Measurements from ENCODE around the gene ETFBKMT.
"Not testable (repeated sequence)": the region's sequence is repeated elsewhere in the genome, so short reads cannot be mapped to it uniquely, and the experiment has no call there.

The ETFBKMT gene

DNA sequence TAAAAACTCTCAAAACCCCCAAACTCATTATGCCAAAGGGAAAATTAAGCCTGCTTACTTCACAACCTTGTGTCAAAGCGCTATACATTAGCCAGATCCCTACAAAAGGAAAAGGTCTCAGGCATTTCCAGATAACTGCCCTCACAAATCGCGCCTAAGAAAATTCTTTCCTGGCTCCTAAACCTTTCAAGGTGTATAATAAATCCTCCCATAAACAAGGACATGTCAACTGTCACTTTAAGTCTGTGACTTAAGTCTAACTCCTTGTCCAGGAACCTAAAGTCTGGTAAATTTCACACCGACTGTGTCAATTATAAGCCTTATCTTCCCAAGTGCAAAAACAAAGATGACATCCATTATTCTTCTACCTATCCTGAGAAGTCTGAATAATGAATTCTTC, 4.3 kb upstream of the ETFBKMT start:
- FAIRE-seq, result no peak

GRCh38 chr12:31655792-31656191, 3.7 kb upstream of the ETFBKMT start:
- no peak for DNase-seq (ENCODE audit: low spot score)
- FAIRE-seq, result no peak

More for the DNA sequence above, 4.3 kb upstream of the ETFBKMT start:
- DNase-seq (ENCODE audit: low spot score), result no peak

GRCh38 chr12:31658471-31659086, 909 bp upstream of the ETFBKMT start:
- DNase-seq (ENCODE audit: low spot score) (no peak), FAIRE-seq (no peak)

DNA sequence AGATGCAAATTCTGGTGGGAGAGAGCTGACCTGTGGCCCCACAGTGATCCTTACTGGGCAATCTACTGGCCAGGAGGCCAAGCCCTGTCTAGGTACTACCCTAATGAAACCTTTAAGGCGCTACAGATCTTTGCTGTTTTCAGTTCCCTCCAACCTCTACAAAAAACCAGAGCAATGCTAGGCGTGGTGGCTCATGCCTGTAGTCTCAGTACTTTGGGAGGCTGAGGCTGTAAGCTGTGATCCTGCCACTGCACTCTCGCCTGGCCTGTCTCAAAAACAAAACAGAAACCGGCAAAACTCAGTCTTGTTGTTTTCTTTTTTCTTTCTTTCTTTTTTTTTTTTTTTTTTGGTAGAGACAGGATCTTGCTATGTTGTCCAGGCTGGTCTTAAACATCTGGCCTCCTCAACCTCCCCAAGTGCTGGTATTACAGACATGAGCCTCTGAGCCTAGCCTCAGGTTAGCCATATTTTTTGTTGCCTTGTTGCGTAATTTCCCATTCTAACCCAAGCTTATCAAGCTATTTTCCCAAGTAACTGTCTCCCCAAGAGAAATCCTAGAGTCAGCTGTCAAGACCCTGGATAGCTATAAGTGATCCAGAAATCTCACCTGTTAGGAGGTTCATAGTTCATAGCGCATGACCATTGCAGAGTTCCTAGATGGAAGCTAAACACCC, 2.8 kb downstream of the ETFBKMT start:
- FAIRE-seq, result no peak

DNA sequence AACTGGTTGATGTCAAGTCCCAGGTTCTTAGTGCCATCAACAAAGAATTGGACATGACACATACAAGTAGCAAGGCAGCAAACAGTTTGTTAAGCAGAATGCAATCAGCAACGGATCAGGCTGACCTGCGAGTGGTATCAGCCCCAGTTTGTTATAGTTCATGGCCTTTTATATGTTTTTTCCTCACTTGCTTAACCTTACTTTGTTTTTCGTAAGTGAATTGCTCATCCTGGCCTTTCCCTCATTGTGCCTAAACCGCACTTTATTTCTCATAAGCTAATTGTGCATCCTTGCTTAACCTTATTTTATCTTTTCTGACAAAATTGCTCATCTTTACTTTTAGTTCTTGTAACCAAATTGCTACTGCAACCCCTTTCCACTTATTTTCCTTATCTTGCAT, 4.1 kb downstream of the ETFBKMT start:
- FAIRE-seq (no peak), DNase-seq (ENCODE audit: low spot score) (no peak)

More for the DNA sequence above, 2.8 kb downstream of the ETFBKMT start:
- no peak for DNase-seq (ENCODE audit: low spot score)

DNA sequence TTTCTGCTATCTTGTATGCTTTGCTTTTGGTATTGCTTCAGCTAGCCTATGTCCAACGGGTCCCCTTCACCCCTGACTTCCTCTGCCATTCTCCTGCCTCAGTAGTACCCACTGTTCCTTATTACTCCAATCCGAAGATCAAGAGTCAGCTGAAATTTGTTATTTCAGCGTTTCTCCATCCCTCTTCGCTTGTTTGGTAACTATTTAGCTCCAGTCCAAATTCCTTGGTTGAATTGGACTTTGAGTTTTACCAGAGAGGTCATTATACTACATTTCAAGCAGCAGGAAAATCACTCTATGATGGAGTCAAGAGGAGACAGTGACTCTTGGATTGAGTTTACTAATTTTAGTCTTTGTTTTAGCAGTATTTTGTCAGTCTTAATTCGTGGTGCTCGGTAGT, 4.5 kb downstream of the ETFBKMT start:
- DNase-seq (ENCODE audit: low spot score), result no peak

GRCh38 chr12:31669020-31669419, 9.5 kb downstream of the ETFBKMT start:
- FAIRE-seq (no peak), DNase-seq (ENCODE audit: low spot score) (no peak)

More for the DNA sequence above, 4.5 kb downstream of the ETFBKMT start:
- FAIRE-seq, result no peak

DNA sequence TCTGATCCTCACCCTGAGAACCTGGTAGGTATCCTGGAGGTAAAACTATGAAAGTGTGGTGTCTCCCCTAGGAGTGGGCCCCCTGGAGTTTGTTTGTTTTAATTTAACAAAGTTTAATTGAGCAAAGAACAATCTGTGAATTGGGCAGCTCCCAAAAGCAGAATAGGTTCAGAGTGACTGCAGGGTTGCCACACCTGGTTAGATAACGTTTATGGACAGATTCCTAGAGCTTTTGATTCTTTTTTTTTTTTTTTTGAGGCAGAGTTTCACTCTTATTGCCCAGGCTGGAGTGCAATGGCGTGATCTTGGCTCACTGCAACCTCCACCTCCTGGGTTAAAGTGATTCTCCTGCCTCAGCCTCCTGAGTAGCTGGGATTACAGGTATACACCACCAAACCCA, 10.1 kb downstream of the ETFBKMT start:
- FAIRE-seq; DNase-seq (ENCODE audit: low spot score): not testable (repeated sequence)

DNA sequence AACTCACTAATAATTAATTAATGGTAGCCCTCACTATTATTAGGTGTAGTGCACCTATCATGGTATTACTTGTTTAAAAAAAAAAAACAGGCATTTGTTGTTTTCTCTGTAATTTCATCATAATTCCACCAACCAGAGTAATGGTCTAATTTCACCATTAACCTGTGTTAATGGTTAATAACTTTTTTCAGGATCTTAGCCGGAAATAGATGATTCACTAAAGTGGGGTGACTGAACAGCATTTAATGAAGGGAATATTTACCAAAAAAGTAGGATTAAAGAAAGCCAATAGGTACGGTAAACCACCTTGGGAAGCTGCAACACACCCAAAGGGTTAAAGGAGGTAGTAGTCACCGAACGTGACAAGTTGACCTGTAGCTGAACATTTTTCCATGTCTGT, 13.0 kb downstream of the ETFBKMT start:
- DNase-seq (ENCODE audit: low spot score) (no peak), FAIRE-seq (no peak)

GRCh38 chr12:31682136-31682962, 22.9 kb downstream of the ETFBKMT start:
- FAIRE-seq (peak; percentile 8), DNase-seq (ENCODE audit: low spot score) (peak; percentile 76)

DNA sequence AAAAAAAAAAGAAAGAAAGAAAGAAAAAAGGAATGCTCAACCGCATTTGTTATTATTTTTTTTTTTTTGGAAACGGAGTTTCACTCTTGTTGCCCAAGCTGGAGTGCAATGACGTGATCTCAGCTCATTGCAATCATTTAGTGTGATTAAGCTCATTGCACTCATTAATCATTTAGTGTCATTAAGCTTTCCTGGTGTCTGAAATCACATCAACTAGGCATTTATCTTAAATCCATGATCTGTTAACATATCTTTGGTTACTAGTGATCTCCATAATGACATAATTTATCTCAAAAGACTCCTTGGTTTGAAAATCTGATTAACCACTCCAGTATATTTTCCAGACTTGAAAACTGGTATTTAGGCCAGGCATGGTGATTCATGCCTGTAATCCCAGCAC, 26.3 kb downstream of the ETFBKMT start:
- no peak for DNase-seq (ENCODE audit: low spot score)
- no peak for FAIRE-seq

DNA sequence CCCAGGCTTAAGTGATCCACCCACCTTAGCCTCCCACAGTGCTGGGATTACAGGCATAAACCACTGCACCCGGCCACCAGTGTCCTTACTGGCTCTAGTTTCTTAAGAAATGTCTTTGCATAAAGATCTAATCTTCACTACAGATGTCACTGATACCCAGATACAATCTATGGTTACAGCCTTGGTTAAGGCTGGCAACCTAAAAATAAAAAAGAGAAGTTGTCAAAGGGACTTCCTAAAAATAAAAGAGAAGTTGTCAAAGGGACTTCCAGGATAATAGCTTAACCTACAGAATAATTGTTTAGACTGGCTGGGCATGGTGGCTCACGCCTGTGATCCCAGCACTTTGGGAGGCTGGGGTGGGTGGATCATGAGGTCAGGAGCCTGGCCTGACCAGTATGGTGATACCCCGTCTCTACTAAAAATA, 27.6 kb downstream of the ETFBKMT start:
- FAIRE-seq (no peak), DNase-seq (ENCODE audit: low spot score) (no peak)

DNA sequence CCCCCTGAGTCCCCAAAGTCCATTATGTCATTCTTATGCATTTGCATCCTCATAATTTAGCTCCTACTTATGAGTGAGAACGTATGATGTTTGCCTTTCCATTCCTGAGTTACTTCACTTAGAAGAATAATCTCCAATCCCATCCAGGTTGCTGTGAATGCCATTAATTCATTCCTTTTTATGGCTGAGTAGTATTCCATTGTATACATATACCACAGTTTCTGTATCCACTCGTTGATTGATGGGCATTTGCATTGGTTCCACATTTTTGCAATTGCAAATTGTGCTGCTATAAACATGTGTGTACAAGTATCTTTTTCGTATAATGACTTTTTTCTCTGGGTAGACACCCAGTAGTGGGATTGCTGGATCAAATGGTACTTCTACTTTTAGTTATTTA, 30.4 kb downstream of the ETFBKMT start:
- not testable (repeated sequence) for FAIRE-seq

GRCh38 chr12:31702047-31702446, 42.6 kb downstream of the ETFBKMT start:
- DNase-seq (ENCODE audit: low spot score) (no peak), FAIRE-seq (no peak)

More for the DNA sequence above, 30.4 kb downstream of the ETFBKMT start:
- not testable (repeated sequence) for DNase-seq (ENCODE audit: low spot score)

- FAIRE-seq (no peak), DNase-seq (ENCODE audit: low spot score) (no peak)
Observed at GRCh38 chr12:31705621-31706020, 46.1 kb downstream of the ETFBKMT start.

DNA sequence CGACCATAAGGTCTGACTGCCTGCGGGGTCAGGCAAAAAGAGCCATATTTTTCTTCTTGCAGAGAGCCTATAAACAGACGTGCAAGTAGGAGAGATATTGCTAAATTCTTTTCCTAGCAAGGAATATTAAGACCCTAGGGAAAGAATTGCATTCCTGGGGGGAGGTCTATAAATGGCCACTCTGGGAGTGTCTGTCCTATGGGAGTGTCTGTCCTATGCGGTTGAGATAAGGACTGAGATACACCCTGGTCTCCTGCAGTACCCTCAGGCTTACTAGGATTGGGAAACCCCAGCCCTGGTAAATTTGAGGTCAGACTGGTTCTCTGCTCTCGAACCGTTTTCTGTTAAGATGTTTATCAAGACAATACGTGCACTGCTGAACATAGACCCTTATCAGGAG, 48.6 kb downstream of the ETFBKMT start:
- DNase-seq (ENCODE audit: low spot score); FAIRE-seq: not testable (repeated sequence)

DNA sequence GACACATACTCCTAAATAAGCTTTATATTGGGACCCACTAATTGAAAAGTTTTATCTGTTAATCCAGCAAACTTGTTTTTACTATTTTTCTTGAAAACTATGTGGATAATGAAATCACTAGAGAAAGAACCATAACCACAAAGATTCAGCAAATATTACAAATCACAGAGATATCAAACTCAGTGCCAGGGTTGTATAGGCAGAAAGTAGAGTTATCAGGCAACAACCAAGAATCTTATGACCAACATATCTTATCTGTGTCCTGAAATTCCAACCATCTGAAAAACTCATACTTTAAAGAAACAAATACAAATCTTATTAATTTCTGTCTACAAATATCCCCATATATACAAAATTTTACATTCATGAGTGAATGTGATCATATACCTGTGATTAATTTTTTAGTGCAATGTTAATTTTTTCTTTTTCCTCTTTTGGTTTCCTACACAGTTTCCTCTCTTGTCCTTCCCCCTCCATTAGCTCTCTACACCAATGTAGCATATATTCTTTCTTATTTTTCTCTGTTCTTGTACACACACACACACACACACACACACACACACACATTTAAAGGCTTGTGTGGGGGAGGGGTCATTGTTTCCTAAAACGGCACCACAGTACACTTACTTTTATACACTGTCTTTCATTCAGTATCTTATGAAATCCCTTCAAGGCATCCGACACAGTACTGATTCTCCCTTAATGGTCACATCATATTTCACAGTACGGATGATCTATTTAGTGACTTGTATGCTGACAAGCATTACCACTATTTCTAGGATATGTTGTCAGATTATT, 50.7 kb downstream of the ETFBKMT start:
- FAIRE-seq (no peak), DNase-seq (ENCODE audit: low spot score) (no peak)

DNA sequence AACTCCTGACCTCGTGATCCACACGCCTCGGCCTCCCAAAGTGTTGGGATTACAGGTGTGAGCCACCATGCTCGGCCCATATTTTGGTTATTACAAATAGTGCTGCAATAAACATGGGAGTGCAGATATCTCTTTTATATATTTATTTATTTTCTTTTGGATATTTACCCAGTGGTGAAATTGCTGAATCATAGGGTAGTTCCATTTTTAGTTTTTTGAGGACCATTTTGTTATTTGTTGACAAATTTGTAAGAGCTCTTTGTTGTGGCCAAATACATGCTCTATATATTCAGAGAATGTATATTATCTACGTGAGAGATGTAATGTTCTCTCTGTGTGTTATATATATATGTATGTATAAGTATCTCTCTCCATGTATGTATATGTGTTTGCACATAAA, 53.4 kb downstream of the ETFBKMT start:
- no peak for DNase-seq (ENCODE audit: low spot score)
- no peak for FAIRE-seq

- FAIRE-seq (no peak), DNase-seq (ENCODE audit: low spot score) (no peak)
Observed at GRCh38 chr12:31714406-31715271, 55.2 kb downstream of the ETFBKMT start.

DNA sequence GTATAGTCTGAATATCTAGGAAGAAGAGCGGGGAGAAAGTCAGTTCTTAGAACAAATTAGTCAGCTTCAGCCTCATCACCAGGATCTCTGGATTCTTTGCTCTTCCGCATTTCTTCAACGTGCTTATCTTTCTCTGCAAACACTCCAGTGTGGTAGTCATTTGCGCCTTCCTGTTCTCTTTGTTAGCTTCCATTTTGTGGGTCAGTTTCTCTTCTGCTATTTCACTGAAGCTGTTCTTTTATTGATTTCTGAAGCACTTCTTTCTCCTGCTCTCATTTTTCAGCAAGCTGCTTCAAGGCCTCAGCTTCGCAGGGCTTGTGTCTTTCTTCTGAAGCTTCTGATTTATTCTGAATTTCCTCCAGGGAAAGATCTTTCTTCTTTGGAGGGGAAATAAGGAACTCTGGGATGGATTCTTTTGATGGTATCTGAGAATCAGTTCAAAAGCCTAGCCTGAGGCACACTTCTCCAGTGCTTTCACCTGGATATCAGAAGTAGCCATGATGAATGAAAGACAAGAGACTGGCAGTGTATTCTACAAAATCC, 55.9 kb downstream of the ETFBKMT start:
- FAIRE-seq (no peak), DNase-seq (ENCODE audit: low spot score) (no peak)
